Left renal pelvis (tissue), 4 donors: ENCODE results near the gene PERCC1. TPM values are rescaled to one million over a fixed set of nuclear protein-coding genes. Genes with fewer than 3 reads are reported as not detected.
A peak's percentile ranks its signal among the peaks of the same experiment; 100 is the strongest.
"Not testable (repeated sequence)": the region's sequence is repeated elsewhere in the genome, so short reads cannot be mapped to it uniquely, and the experiment has no call there.

Experiments
- DNase-seq, 4 donors: peaks; one replicate each; pipeline ENCODE4 v3.0.0-alpha.2; 2013; ENCODE audit warnings: low read depth in 4 of 4, low spot score in 3 of 4
- polyA plus RNA-seq, 4 donors: library from polyadenylated mRNA; unstranded; fragments of 120-200 nt; gene quantifications; one replicate each; pipeline ENCODE4 v1.2.1, GENCODE V29; 2013; ENCODE audit not compliant: insufficient read length in 4 of 4

Gene PERCC1
- polyA plus RNA-seq, 4 donors: 0.25 TPM; not detected in 3

GRCh38 chr16:1464196-1464893 is 33.5 kb downstream of the PERCC1 start:
- DNase-seq: no peak

GRCh38 chr16:1464894-1465566 is 34.2 kb downstream of the PERCC1 start:
- no peak for DNase-seq

GRCh38 chr16:1465567-1465915 is 34.7 kb downstream of the PERCC1 start:
- DNase-seq: no peak

GRCh38 chr16:1466054-1466453 is 35.2 kb downstream of the PERCC1 start:
- DNase-seq: no peak

DNA sequence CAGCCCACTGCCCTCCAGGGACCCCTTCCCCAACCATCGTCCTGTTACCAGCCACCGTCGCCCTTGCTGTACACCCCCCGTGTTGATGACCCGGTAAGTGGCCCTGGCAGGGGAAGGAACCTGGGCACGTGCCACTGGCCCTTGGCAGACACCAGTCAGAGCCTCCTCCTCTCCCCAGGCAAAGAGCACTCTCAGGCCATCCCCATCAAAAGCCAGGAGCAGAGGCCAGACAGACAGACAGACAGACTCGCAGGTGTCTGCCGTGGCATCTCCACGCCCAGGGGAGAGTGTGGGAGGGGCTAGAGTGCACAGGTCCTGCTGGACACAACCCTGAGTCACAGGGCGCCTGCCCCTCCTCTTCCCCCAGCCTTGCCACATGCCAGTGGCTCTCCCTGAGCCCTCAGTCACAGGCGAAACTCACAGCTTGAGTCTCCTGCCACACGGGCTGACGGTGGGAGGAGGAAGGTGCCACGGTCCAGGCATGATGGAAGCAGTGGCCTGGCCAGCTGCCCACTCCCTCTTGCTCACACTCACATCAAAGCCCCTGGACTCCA is 36.2 kb downstream of the PERCC1 start:
- DNase-seq: no peak

DNA sequence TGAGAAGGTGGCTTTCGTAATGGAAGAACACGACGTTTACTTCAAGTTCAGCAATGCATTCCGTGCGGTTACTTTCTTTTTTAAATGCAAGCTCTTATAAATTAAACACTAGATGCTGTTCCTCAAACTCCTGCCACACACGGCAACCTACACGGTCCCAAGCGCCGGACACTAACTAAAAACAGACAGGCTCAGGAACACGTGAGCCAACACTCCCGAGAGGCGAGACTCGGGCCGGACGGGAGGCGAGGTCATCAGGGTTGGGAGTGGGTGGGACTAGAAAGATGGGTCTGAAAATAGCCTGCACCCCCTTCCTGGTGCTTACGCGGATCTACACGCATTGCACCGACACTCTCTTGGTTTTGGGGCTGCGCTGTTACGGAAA is 37.5 kb downstream of the PERCC1 start:
- DNase-seq: no peak

DNA sequence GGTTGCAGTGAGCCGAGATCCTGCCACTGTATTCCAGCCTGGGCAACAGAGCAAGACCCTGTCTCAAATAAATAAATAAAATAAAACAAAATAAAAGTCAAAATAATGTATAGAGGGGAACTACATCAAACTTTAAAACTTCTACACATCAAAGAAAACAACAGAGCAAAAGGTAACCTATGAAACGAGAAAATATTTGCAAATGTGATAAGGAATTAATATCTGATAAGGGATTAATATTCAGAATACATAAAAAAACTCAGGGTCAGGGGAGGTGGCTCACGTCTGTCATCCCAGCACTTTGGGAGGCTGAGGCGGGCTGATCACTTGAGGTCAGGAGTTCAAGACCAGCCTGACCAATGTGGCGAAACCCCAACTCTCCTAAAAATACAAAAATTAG is 38.3 kb downstream of the PERCC1 start:
- DNase-seq: not testable (repeated sequence)

- no peak for DNase-seq
Measured at GRCh38 chr16:1469693-1470201, 38.9 kb downstream of the PERCC1 start.

GRCh38 chr16:1470481-1471251 is 39.8 kb downstream of the PERCC1 start:
- DNase-seq: no peak

- DNase-seq: no peak
Measured at GRCh38 chr16:1471569-1472194, 40.8 kb downstream of the PERCC1 start.

DNA sequence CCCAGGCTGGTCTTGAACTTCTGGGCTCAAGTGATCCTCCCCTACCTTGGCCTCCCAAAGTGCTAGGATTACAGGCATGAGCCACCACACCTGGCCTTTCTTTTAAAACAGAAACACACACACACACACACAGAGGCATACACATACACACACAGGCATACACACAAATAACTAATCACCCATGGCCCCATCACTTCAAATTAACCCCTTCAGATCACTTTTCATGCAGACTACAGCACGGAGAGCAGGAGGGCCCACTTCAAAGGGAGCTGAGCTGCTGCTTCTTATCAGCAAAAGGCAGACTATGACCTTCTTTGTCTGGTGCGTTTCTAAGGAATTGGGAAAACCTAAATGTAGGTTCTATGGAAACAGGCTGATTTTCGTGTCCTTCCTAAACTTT is 42.1 kb downstream of the PERCC1 start:
- no peak for DNase-seq

DNA sequence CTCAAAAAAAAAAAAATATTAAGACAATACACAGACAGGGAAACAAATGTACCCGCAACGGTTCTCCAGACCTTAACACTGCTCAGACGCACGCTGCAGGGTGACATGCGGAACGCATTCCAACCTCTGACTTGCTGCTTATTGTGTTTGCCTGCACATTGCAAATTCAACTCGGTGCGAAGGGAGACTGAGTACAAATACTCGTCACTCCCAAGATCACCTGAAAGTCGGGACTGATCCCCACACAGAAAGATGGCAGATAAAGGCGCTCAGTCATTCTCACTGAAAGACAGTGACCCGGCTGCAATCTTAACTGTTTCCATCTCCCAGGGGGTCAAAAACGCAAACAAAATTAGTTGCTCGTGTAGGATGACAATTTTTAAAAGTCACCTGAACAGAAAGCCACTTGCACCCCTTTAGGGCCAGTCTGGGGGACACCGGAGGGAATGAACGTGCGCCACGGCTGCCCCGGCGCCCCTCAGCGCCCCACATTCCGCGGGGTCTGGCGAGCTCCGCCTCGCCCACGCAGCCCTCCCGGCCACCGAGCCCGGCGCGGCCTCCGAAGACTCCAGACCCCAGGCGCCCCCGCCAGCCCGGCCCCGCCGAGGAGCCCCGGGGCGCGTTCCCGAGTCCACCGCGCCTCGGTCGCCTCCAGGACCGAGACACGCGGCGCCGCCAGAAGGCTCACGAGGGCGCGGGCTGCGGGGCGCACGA is 43.4 kb downstream of the PERCC1 start:
- no peak for DNase-seq

GRCh38 chr16:1474796-1475551 is 44.1 kb downstream of the PERCC1 start, which contains the start of gene CLCN7:
TSS of gene CLCN7 (minus strand) at chr16:1475028. CDS start at chr16:1474974, 54 bp downstream.
- DNase-seq: peak in 3 of 4 donors; percentile 59 to 65 (median 60)

DNA sequence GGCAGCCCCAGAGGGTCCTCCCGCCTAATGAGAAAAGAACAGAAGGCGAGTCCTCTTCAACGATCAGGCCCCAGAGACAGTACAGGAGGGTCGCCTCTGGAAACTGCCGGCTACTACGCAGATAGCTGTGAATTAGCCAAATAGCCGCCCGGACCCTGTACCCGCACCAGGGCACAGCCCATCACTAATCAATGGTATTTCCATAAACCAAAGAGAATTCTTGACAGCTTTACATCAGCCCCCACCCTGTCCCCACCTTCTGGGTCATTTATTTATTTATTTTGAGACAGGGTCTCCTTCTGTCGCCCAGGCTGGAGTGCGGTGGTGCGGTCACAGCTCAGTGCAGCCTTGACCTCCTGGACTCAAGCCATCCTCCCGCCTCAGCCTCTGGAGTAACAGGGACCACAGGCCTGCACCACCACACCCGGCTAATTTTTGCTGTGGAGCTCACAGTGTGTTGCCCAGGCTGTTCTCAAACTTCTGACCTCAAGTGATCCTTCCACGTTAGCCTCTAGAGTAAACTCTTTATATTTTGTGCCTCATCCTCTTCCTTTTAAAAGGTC is 44.8 kb downstream of the PERCC1 start:
- no peak for DNase-seq

DNA sequence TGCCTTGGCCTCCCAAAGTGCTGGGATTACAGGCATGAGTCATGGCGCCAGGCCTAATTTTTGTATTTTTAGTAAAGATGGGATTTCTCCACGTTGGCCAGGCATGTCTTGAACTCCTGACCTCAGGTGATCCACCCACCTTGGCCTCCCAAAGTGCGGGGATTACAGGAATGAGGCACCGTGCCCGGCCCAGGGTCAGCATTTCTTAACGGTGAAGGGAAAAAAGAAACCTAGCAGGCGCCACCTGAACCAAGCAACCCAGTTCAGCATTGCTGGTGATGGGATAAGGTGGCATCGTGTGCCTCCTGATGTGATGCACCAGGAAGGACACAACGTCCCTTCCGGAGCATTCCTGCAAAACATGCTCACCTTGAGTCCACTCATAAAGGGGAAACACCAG is 46.2 kb downstream of the PERCC1 start:
- DNase-seq: no peak

DNA sequence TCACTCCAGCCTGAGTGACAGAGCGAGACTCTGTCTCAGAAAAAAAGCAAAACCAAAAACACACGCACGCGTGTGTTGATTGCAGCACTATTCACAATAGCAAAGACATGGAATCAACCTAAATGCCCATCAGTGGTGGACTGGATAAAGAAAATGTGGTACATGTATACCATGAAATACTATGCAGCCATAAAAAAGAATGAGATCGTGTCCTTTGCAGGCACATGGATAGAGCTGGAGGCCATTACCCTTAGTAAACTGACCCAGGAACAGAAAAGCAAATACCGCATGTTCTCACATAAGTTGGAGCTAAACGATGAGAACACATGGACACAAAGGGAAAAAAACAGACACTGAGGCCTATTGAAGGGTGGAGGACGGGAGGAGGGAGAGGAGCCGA is 48.1 kb downstream of the PERCC1 start:
- DNase-seq: not testable (repeated sequence)

GRCh38 chr16:1481906-1482835 is 51.3 kb downstream of the PERCC1 start:
- DNase-seq: no peak
